K562 (cell line): ENCODE results near the gene SLC6A1. TPM values are rescaled to one million over a fixed set of nuclear protein-coding genes. Genes with fewer than 3 reads are reported as not detected.

Experiments
- ATAC-seq: fragments of 200-7000 bp; cut with Tn5 transposase; 3 replicates; pipeline ENCODE4 v1.9.1; 2020; ENCODE audit warnings: moderate library complexity
- BruUV-seq: library from RNA; stranded (reverse); fragments of 400-500 nt; replicated peaks from 2 replicates; lab custom pipeline; 2021; lab: Mats Ljungman, UMichigan
- CTCF ChIA-PET: fragments of 300-600 bp; formaldehyde crosslinking; extraction: SDS; loops from one replicate; lab custom pipeline; 2021; ENCODE audit warnings: low intra/inter-chr PET ratio; lab: Yijun Ruan, JAX
- POLR2A ChIA-PET: fragments of 300-600, 350-650 bp; sonication (Branson Sonifier 250); formaldehyde crosslinking; extraction: SDS; loops from one replicate; lab custom pipeline; 2021; ENCODE audit warnings: antibody characterized with exemption, inconsistent platforms; lab: Yijun Ruan, JAX
- DNase-seq, 4 experiments: peaks; one replicate each; pipeline versions ENCODE4 v3.0.0 to v3.0.0-alpha.2; 2011 to 2018; ENCODE audit warnings: low spot score in 3 of 4, mixed read lengths in 3 of 4; ENCODE audit errors: extremely low read depth in 1 of 4
- FAIRE-seq: peaks from 2 replicates; lab custom pipeline; 2011; peaks lifted over from hg19 to GRCh38; lab: Jason Lieb, UNC
- H2AFZ ChIP-seq: 2 replicates; pipeline ENCODE4 v1.6.0; 2011; ENCODE audit warnings: low read depth, low read length, control low read depth, inconsistent platforms
- H3K27ac ChIP-seq: fragments of 200-600 bp; 3 replicates; pipeline ENCODE4 v1.8.0; 2011; ENCODE audit warnings: low read depth, mild to moderate bottlenecking, control low read depth, inconsistent platforms, low read length, moderate library complexity, mixed read lengths; ENCODE audit errors: extremely low read depth
- H3K27me3 ChIP-seq, 2 experiments: fragments of 300-600 bp in 1 of 2; 2 replicates in 1 of 2; 3 replicates in 1 of 2; pipeline versions ENCODE4 v1.6.0 to v1.8.0; 2011; ENCODE audit warnings: inconsistent platforms in 2 of 2, low read length in 2 of 2, mild to moderate bottlenecking in 1 of 2, mixed read lengths in 1 of 2, moderate library complexity in 1 of 2; ENCODE audit not compliant: control insufficient read depth in 2 of 2, insufficient read depth in 2 of 2
- H3K36me3 ChIP-seq: fragments of 300-600 bp; 3 replicates; pipeline ENCODE4 v1.8.0; 2011; ENCODE audit warnings: mild to moderate bottlenecking, low read length, inconsistent platforms; ENCODE audit not compliant: control insufficient read depth, insufficient read depth
- H3K4me1 ChIP-seq, 2 experiments: fragments of 200-600 bp in 1 of 2; replicated peaks in 1 of 2; 2 replicates in 1 of 2; 3 replicates in 1 of 2; pipeline versions ENCODE4 v1.5.1 to v1.8.0; 2011; ENCODE audit warnings: inconsistent platforms in 2 of 2, low read length in 2 of 2, mild to moderate bottlenecking in 1 of 2, mixed read lengths in 1 of 2, moderate library complexity in 1 of 2; ENCODE audit not compliant: control insufficient read depth in 2 of 2, insufficient read depth in 2 of 2
- H3K4me2 ChIP-seq: 2 replicates; pipeline ENCODE4 v1.6.1; 2011; ENCODE audit warnings: low read length, control low read depth, inconsistent platforms, mixed read lengths; ENCODE audit not compliant: insufficient read depth
- H3K4me3 ChIP-seq: fragments of 200-600 bp; sonication (generic), shearing (Covaris generic); 2 replicates; pipeline ENCODE4 v1.5.1; 2016; ENCODE audit warnings: control low read depth, inconsistent platforms
- H3K79me2 ChIP-seq: fragments of 200-600 bp; 3 replicates; pipeline ENCODE4 v1.8.0; 2011; ENCODE audit warnings: low read length, inconsistent platforms; ENCODE audit not compliant: control insufficient read depth, insufficient read depth
- H3K9ac ChIP-seq, 2 experiments: 2 replicates each; pipeline versions ENCODE4 v1.6.0 to v1.6.1; 2011; ENCODE audit warnings: low read depth in 2 of 2, low read length in 2 of 2, control low read depth in 1 of 2, inconsistent platforms in 1 of 2, mild to moderate bottlenecking in 1 of 2, mixed read lengths in 1 of 2; ENCODE audit not compliant: insufficient read depth in 1 of 2
- H3K9me1 ChIP-seq: one replicate; pipeline ENCODE4 v1.6.0; 2011; ENCODE audit warnings: inconsistent platforms, mild to moderate bottlenecking, low read length, moderate library complexity; ENCODE audit not compliant: control insufficient read depth, insufficient read depth
- H3K9me3 ChIP-seq: replicated peaks from 2 replicates; pipeline ENCODE4 v1.5.1; 2011; ENCODE audit warnings: low read depth, low read length, inconsistent platforms; ENCODE audit not compliant: control insufficient read depth, insufficient read depth
- H4K20me1 ChIP-seq: replicated peaks from 2 replicates; pipeline ENCODE4 v1.6.1; 2011; ENCODE audit warnings: low read length, inconsistent platforms, mixed read lengths; ENCODE audit not compliant: control insufficient read depth, insufficient read depth
- BRCA1 ChIP-seq, 2 experiments: fragments of 450-650 bp in 1 of 2; sonication (generic) in 1 of 2; formaldehyde crosslinking in 1 of 2; IDR thresholded peaks; 2 replicates each; pipeline versions ENCODE4 v1.5.0 to v1.6.1; 2017 to 2020; ENCODE audit warnings: mild to moderate bottlenecking in 1 of 2, missing genetic modification reagents in 1 of 2
- EGR1 ChIP-seq: fragments of 450-650 bp; conservative IDR thresholded peaks from 2 replicates; pipeline ENCODE4 v1.6.1; 2017; ENCODE audit warnings: mild to moderate bottlenecking
- EP400 ChIP-seq: fragments of 450-650 bp; IDR thresholded peaks from 2 replicates; pipeline ENCODE4 v1.6.1; 2017; ENCODE audit warnings: antibody characterized with exemption, mild to moderate bottlenecking, moderate library complexity
- HMG20A ChIP-seq: fragments of 450-650 bp; formaldehyde crosslinking; conservative IDR thresholded peaks from 2 replicates; pipeline ENCODE4 v1.4.0; 2020; ENCODE audit warnings: mild to moderate bottlenecking, mixed read lengths
- IFI16 ChIP-seq: fragments of 250-450 bp; sonication (Bioruptor Pico); IDR thresholded peaks from 2 replicates; pipeline ENCODE4 v2.1.2; 2022; ENCODE audit warnings: mild to moderate bottlenecking, inconsistent platforms
- MLLT1 ChIP-seq, 2 experiments: fragments of 450-650 bp; IDR thresholded peaks; 2 replicates each; pipeline ENCODE4 v1.6.1; 2016
- NONO ChIP-seq, 2 experiments: fragments of 200-400 bp in 1 of 2; fragments of 450-650 bp in 1 of 2; formaldehyde crosslinking in 1 of 2; IDR thresholded peaks; 2 replicates each; pipeline ENCODE4 v1.6.1; 2017; ENCODE audit warnings: low read depth in 2 of 2, mild to moderate bottlenecking in 2 of 2, moderate library complexity in 2 of 2, low read length in 1 of 2
- NR2F6 ChIP-seq: fragments of 450-650 bp; formaldehyde crosslinking; IDR thresholded peaks from 2 replicates; pipeline ENCODE4 v1.4.0; 2020; ENCODE audit warnings: mild to moderate bottlenecking
- POLR2AphosphoS2 ChIP-seq: IDR thresholded peaks from 2 replicates; pipeline ENCODE4 v1.6.1; 2012; ENCODE audit warnings: low read length, improper control_type of control experiment
- SAFB2 ChIP-seq: fragments of 200-400 bp; formaldehyde crosslinking; IDR thresholded peaks from 2 replicates; pipeline ENCODE4 v1.6.1; 2018; ENCODE audit warnings: borderline replicate concordance, low read length, low read depth, moderate library complexity; ENCODE audit not compliant: severe bottlenecking
- SNRNP70 ChIP-seq: fragments of 200-400 bp; formaldehyde crosslinking; optimal IDR thresholded peaks from 2 replicates; pipeline ENCODE3; 2017; ENCODE audit warnings: low read depth, low read length
- THRAP3 ChIP-seq: fragments of 450-650 bp; IDR thresholded peaks from 2 replicates; pipeline ENCODE4 v1.6.1; 2016; ENCODE audit warnings: mild to moderate bottlenecking, inconsistent platforms, borderline replicate concordance
- ZBTB11 ChIP-seq, 3 experiments: fragments of 200-800 bp in 1 of 3; fragments of 250-450 bp in 1 of 3; fragments of 450-650 bp in 1 of 3; sonication (Bioruptor Pico) in 1 of 3; sonication (Bioruptor generic) in 1 of 3; formaldehyde crosslinking in 1 of 3; IDR thresholded peaks; 2 replicates each; pipeline versions ENCODE4 v1.6.1 to v1.8.0; 2016 to 2022; ENCODE audit warnings: mild to moderate bottlenecking in 2 of 3, missing genetic modification characterization in 2 of 3, missing compliant biosample characterization in 1 of 3, moderate library complexity in 1 of 3
- ZFP36 ChIP-seq: fragments of 150-350 bp; IDR thresholded peaks from 2 replicates; pipeline ENCODE4 v1.6.1; 2018; ENCODE audit warnings: low read length, low read depth; ENCODE audit not compliant: partially characterized antibody
- ZNF12 ChIP-seq: sonication (generic); formaldehyde crosslinking; IDR thresholded peaks from 2 replicates; pipeline ENCODE4 v1.4.0; 2020; ENCODE audit warnings: mild to moderate bottlenecking, missing genetic modification reagents
- ZNF584 ChIP-seq: fragments of 200-800 bp; sonication (Bioruptor generic); IDR thresholded peaks from 2 replicates; pipeline ENCODE4 v1.6.1; 2016; ENCODE audit warnings: low read depth, mild to moderate bottlenecking, missing genetic modification characterization, missing compliant biosample characterization
- WGBS: fragments of 100-300 bp; shearing (Covaris generic); methylation state at CpG from one replicate; pipeline ENCODE4 v1.1.6; 2016; ENCODE audit warnings: low coverage, mixed read lengths; ENCODE audit not compliant: insufficient coverage; ENCODE audit errors: missing lambda C conversion rate; 5-methylcytosine and 5-hydroxymethylcytosine counted together
- in situ Hi-C: fragments of 300-500 bp; cut with MboI; formaldehyde crosslinking; loops from 4 replicates; pipeline ENCODE4 v1.15.0; 2018; ENCODE audit warnings: inconsistent platforms, mixed read lengths
- intact Hi-C: fragments of 100-400 bp; cut with micrococcal nuclease; formaldehyde crosslinking; loops from 2 replicates; pipeline ENCODE4 v1.14.2; 2022
- polyA plus RNA-seq, 8 experiments: library from polyadenylated mRNA; depleted of rRNA in 4 of 8; stranded (reverse) in 5 of 8; unstranded in 3 of 8; fragments of >200 nt; fragmentation: Nextera tagmentation in 2 of 8; fragmentation: Illumina TruSeq in 1 of 8; extraction: Ambion mirVana in 2 of 8; extraction: Trizol in 1 of 8; gene quantifications; 2 replicates each; pipeline versions ENCODE4 v1.2.1 to v1.2.3, GENCODE V29; 2011 to 2014; ENCODE audit warnings: inconsistent platforms in 1 of 8, missing spikeins in 1 of 8
- total RNA-seq, 7 experiments: library from RNA; depleted of rRNA in 6 of 7; stranded (reverse); fragments of >200 nt in 6 of 7; fragmentation: Illumina TruSeq in 2 of 7; extraction: Trizol in 2 of 7; gene quantifications; 2 replicates each; pipeline versions ENCODE4 v1.2.1 to v1.2.3, GENCODE V29; 2011 to 2021; ENCODE audit warnings: low replicate concordance in 1 of 7
- TF ChIP-seq, protein P1 (sequence below): IDR thresholded peaks from 3 replicates; pipeline ENCODE4 v1.6.1; 2011; ENCODE audit warnings: borderline replicate concordance, mild to moderate bottlenecking; ENCODE audit not compliant: insufficient read length, insufficient read depth

SLC6A1 gene
- total and polyA plus RNA-seq, 9 of the 15 experiments (the other 6 are each of a cell fraction or from before 2014, with no cell fraction given) = not detected

- Histone ChIP-seq H3K36me3 (no peaks in the 10 kb centered on the region), H3K4me3 (no peak overlapping the region), H3K4me1 (peaks cover 0 to 6% of the 10 kb centered on the region in 2 experiments; a peak in 1 of 5 replicates), H3K4me2 (no peak overlapping the region), H3K27ac (no peak overlapping the region), H3K27me3 (peaks cover 6 to 54% of the 10 kb centered on the region in 2 experiments; a peak in 4 of 5 replicates), H3K9ac (no peak overlapping the region), H3K79me2 (no peaks in the 10 kb centered on the region), H2AFZ (no peak overlapping the region), H4K20me1 (no peaks in the 10 kb centered on the region), H3K9me1 (no peaks in the 10 kb centered on the region), H3K9me3 (no peaks in the 10 kb centered on the region)
- intact Hi-C loops = no loop called here
- POLR2A ChIA-PET = no interaction called here
- BruUV-seq = no TSS peak
- FAIRE-seq (no peak), DNase-seq (no peak), ATAC-seq (no peak)
- CTCF ChIA-PET = no interaction called here
- 0% methylated on average over 4 of the region's 4 CpGs for WGBS
- in situ Hi-C loops = no loop called here
- TF ChIP-seq, protein P1, sequence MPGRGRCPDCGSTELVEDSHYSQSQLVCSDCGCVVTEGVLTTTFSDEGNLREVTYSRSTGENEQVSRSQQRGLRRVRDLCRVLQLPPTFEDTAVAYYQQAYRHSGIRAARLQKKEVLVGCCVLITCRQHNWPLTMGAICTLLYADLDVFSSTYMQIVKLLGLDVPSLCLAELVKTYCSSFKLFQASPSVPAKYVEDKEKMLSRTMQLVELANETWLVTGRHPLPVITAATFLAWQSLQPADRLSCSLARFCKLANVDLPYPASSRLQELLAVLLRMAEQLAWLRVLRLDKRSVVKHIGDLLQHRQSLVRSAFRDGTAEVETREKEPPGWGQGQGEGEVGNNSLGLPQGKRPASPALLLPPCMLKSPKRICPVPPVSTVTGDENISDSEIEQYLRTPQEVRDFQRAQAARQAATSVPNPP = no peak
- TF ChIP-seq EGR1 = no peak
- TF ChIP-seq MLLT1 (IDR thresholded peaks at IDR 0.05) = no peak
- TF ChIP-seq ZBTB11 (CRISPR knock-in tag; IDR thresholded peaks at IDR 0.05) = no peak
- TF ChIP-seq ZFP36 = no peak
- no peak for TF ChIP-seq NR2F6
- no peak for TF ChIP-seq ZNF584 (CRISPR knock-in tag)
- TF ChIP-seq NONO (IDR thresholded peaks at IDR 0.05; ENCODE audit: low read depth in 2 of 2, low read length in 1 of 2) = no peak
- no peak for TF ChIP-seq THRAP3
- TF ChIP-seq BRCA1 (IDR thresholded peaks at IDR 0.05) = no peak
- TF ChIP-seq BRCA1 (CRISPR knock-in tag; IDR thresholded peaks at IDR 0.05) = no peak
- no peak for TF ChIP-seq IFI16
- no peak for TF ChIP-seq ZNF12 (CRISPR knock-in tag)
- no peak for TF ChIP-seq POLR2AphosphoS2
- TF ChIP-seq SAFB2 = no peak
- TF ChIP-seq HMG20A = no peak
- no peak for TF ChIP-seq EP400
- no peak for TF ChIP-seq SNRNP70
Measured at GRCh38 chr3:11088831-11089230, 96.3 kb downstream of the SLC6A1 start.
